Mesenchymal stem cell (in vitro differentiated cells and primary cell): ENCODE results near the gene GPR55.

ENCODE experiments used
- DNase-seq: peaks from one replicate; pipeline ENCODE4 v3.0.0-alpha.2; 2013
- H2AFZ ChIP-seq: one replicate; pipeline ENCODE4 v1.6.1; 2013; ENCODE audit warnings: low read depth, mild to moderate bottlenecking, control low read depth, inconsistent platforms, low read length, moderate library complexity
- H2AK5ac ChIP-seq: 2 replicates; pipeline ENCODE4 v1.6.1; 2013; ENCODE audit warnings: low read length, moderate library complexity, mild to moderate bottlenecking, inconsistent platforms; ENCODE audit not compliant: severe bottlenecking
- H2BK120ac ChIP-seq: one replicate; pipeline ENCODE4 v1.6.1; 2013; ENCODE audit warnings: low read depth, mild to moderate bottlenecking, inconsistent platforms, low read length, moderate library complexity
- H2BK12ac ChIP-seq, 2 experiments: one replicate each; pipeline ENCODE4 v1.6.1; 2013; ENCODE audit warnings: inconsistent platforms in 2 of 2, low read length in 2 of 2, mild to moderate bottlenecking in 2 of 2, moderate library complexity in 2 of 2, control low read depth in 1 of 2
- H2BK15ac ChIP-seq: one replicate; pipeline ENCODE4 v1.6.1; 2013; ENCODE audit warnings: mild to moderate bottlenecking, low read depth, inconsistent platforms; ENCODE audit not compliant: poor library complexity, severe bottlenecking
- H2BK5ac ChIP-seq: 2 replicates; pipeline ENCODE4 v1.6.1; 2013; ENCODE audit warnings: low read depth, mild to moderate bottlenecking, low read length, control low read depth, inconsistent platforms; ENCODE audit not compliant: poor library complexity, severe bottlenecking
- H3K14ac ChIP-seq, 2 experiments: one replicate each; pipeline ENCODE4 v1.6.1; 2013; ENCODE audit warnings: inconsistent platforms in 2 of 2, low read length in 2 of 2, control low read depth in 1 of 2, mild to moderate bottlenecking in 1 of 2, moderate library complexity in 1 of 2
- H3K18ac ChIP-seq, 2 experiments: one replicate each; pipeline ENCODE4 v1.6.1; 2013; ENCODE audit warnings: inconsistent platforms in 2 of 2, low read length in 2 of 2, control low read depth in 1 of 2, low read depth in 1 of 2, mild to moderate bottlenecking in 1 of 2
- H3K23ac ChIP-seq, 2 experiments: one replicate each; pipeline ENCODE4 v1.6.1; 2013; ENCODE audit warnings: inconsistent platforms in 2 of 2, low read length in 2 of 2, mild to moderate bottlenecking in 2 of 2, moderate library complexity in 2 of 2, control low read depth in 1 of 2
- H3K27ac ChIP-seq: 2 replicates; pipeline ENCODE4 v1.5.1; 2013; ENCODE audit warnings: mild to moderate bottlenecking, moderate library complexity, low read length, control low read depth, inconsistent platforms; ENCODE audit not compliant: poor library complexity, severe bottlenecking
- H3K27me3 ChIP-seq, 2 experiments: 2 replicates each; pipeline versions ENCODE4 v1.6.1 to v1.7.0; 2013; ENCODE audit warnings: low read length in 2 of 2, mild to moderate bottlenecking in 2 of 2, moderate library complexity in 2 of 2, control low read depth in 1 of 2, inconsistent platforms in 1 of 2; ENCODE audit not compliant: control insufficient read depth in 1 of 2, insufficient read depth in 1 of 2
- H3K36me3 ChIP-seq, 2 experiments: 2 replicates each; pipeline versions ENCODE4 v1.6.1 to v1.7.0; 2013; ENCODE audit warnings: low read length in 2 of 2, control low read depth in 1 of 2, inconsistent platforms in 1 of 2, low read depth in 1 of 2, mild to moderate bottlenecking in 1 of 2; ENCODE audit not compliant: insufficient read depth in 2 of 2, control insufficient read depth in 1 of 2
- H3K4ac ChIP-seq, 2 experiments: one replicate each; pipeline ENCODE4 v1.6.1; 2013; ENCODE audit warnings: inconsistent platforms in 2 of 2, low read length in 2 of 2, mild to moderate bottlenecking in 2 of 2, moderate library complexity in 2 of 2, control low read depth in 1 of 2, low read depth in 1 of 2
- H3K4me1 ChIP-seq: 2 replicates; pipeline ENCODE4 v1.6.1; 2013; ENCODE audit warnings: low read depth, low read length, control low read depth; ENCODE audit not compliant: control insufficient read depth, insufficient read depth
- H3K4me2 ChIP-seq: 2 replicates; pipeline ENCODE4 v1.6.1; 2013; ENCODE audit warnings: low read length, mild to moderate bottlenecking, inconsistent platforms; ENCODE audit not compliant: poor library complexity, severe bottlenecking
- H3K4me3 ChIP-seq, 2 experiments: 2 replicates each; pipeline versions ENCODE4 v1.5.1 to v1.7.0; 2013; ENCODE audit warnings: low read length in 2 of 2, mild to moderate bottlenecking in 2 of 2, control low read depth in 1 of 2, low read depth in 1 of 2; ENCODE audit not compliant: insufficient read depth in 1 of 2
- H3K79me1 ChIP-seq: replicated peaks from 2 replicates; pipeline ENCODE4 v1.6.1; 2013; ENCODE audit warnings: mild to moderate bottlenecking, control low read depth, low read length, inconsistent platforms; ENCODE audit not compliant: poor library complexity, severe bottlenecking
- H3K9ac ChIP-seq: 2 replicates; pipeline ENCODE4 v1.7.0; 2013; ENCODE audit warnings: mild to moderate bottlenecking, low read length, moderate library complexity
- H3K9me3 ChIP-seq: 2 replicates; pipeline ENCODE4 v1.7.0; 2013; ENCODE audit warnings: mild to moderate bottlenecking, low read length; ENCODE audit not compliant: control insufficient read depth
- H4K8ac ChIP-seq: one replicate; pipeline ENCODE4 v1.6.1; 2013; ENCODE audit warnings: inconsistent platforms, mild to moderate bottlenecking, low read length, moderate library complexity
- H4K91ac ChIP-seq: one replicate; pipeline ENCODE4 v1.6.1; 2013; ENCODE audit warnings: mild to moderate bottlenecking, low read length, inconsistent platforms
- WGBS: methylation state at CpG from one replicate; pipeline ENCODE4 v1.1.7; 2013; ENCODE audit warnings: mixed read lengths; 5-methylcytosine and 5-hydroxymethylcytosine counted together

GPR55 gene

DNA sequence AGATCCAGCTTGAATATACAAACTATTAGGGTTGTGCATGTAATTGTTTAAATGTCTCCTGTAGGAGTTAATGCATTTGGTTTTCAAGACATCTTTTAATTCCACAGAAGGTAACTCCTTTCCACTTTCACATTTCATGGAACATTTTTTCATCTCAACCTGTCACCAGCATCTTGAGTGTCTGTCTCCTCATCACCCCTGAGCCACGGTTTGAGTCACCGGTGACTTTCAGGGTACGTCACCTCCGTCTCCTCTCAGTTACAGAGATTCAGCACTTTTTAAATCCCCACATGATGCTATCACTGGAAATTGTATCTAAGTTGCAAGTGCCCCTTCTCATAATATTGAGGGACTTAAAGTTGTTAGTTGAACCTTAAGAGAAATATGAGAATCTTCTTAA is 25.3 kb downstream of the GPR55 start:
- no peaks in the 10 kb centered on the region for H3K9me3 ChIP-seq
- 95% methylated on average over 4 of the region's 4 CpGs for WGBS
- peaks cover 60 to 84% of the 10 kb centered on the region in 2 experiments for H3K27me3 ChIP-seq
- H2BK12ac ChIP-seq: no peak overlapping the region
- H3K14ac ChIP-seq: no peak overlapping the region
- no peak for DNase-seq
- no peak overlapping the region for H2AFZ ChIP-seq
- no peak overlapping the region for H2BK5ac ChIP-seq
- H3K4me1 ChIP-seq: peaks cover 2% of the 10 kb centered on the region
- no peak overlapping the region for H2BK15ac ChIP-seq
- no peak overlapping the region for H3K27ac ChIP-seq
- no peak overlapping the region for H3K18ac ChIP-seq
- no peak overlapping the region for H3K9ac ChIP-seq
- H3K36me3 ChIP-seq: no peaks in the 10 kb centered on the region
- H3K4me3 ChIP-seq: no peak overlapping the region
- no peak overlapping the region for H4K91ac ChIP-seq
- no peak overlapping the region for H3K4me2 ChIP-seq
- H3K23ac ChIP-seq: no peak overlapping the region
- no peaks in the 10 kb centered on the region for H3K79me1 ChIP-seq
- no peak overlapping the region for H3K4ac ChIP-seq
- no peak overlapping the region for H4K8ac ChIP-seq
- H2BK120ac ChIP-seq: no peak overlapping the region
- no peak overlapping the region for H2AK5ac ChIP-seq

GRCh38 chr2:230899287-230899686 is 25.8 kb downstream of the GPR55 start:
- no peaks in the 10 kb centered on the region for H3K36me3 ChIP-seq
- H3K4me3 ChIP-seq: no peak overlapping the region
- H3K4me2 ChIP-seq: no peak overlapping the region
- no peak overlapping the region for H3K4ac ChIP-seq
- no peak overlapping the region for H3K9ac ChIP-seq
- H3K27ac ChIP-seq: no peak overlapping the region
- H4K8ac ChIP-seq: no peak overlapping the region
- H3K9me3 ChIP-seq: no peaks in the 10 kb centered on the region
- DNase-seq: no peak
- no peak overlapping the region for H4K91ac ChIP-seq
- peaks cover 60 to 89% of the 10 kb centered on the region in 2 experiments for H3K27me3 ChIP-seq
- no peak overlapping the region for H2AFZ ChIP-seq
- no peak overlapping the region for H2BK120ac ChIP-seq
- no peak overlapping the region for H3K14ac ChIP-seq
- 35% methylated on average over 5 of the region's 5 CpGs for whole genome bisulfite sequencing
- no peaks in the 10 kb centered on the region for H3K79me1 ChIP-seq
- H3K23ac ChIP-seq: no peak overlapping the region
- H3K4me1 ChIP-seq: peaks cover 5% of the 10 kb centered on the region
- no peak overlapping the region for H3K18ac ChIP-seq
- no peak overlapping the region for H2BK5ac ChIP-seq
- no peak overlapping the region for H2BK15ac ChIP-seq
- no peak overlapping the region for H2AK5ac ChIP-seq
- H2BK12ac ChIP-seq: no peak overlapping the region

- Histone ChIP-seq H2AFZ (no peak overlapping the region), H3K27ac (no peak overlapping the region), H2BK12ac (no peak overlapping the region), H3K18ac (no peak overlapping the region), H3K4me1 (peaks cover 5% of the 10 kb centered on the region), H2BK15ac (no peak overlapping the region), H2AK5ac (no peak overlapping the region), H3K4me3 (no peak overlapping the region), H4K8ac (no peak overlapping the region), H3K27me3 (peaks cover 64 to 94% of the 10 kb centered on the region in 2 experiments), H3K9ac (no peak overlapping the region), H3K23ac (no peak overlapping the region), H3K79me1 (no peaks in the 10 kb centered on the region), H3K9me3 (no peaks in the 10 kb centered on the region), H3K36me3 (no peaks in the 10 kb centered on the region), H3K4ac (no peak overlapping the region), H2BK5ac (no peak overlapping the region), H3K14ac (no peak overlapping the region), H3K4me2 (no peak overlapping the region), H4K91ac (no peak overlapping the region), H2BK120ac (no peak overlapping the region)
- no peak for DNase-seq
- 72% methylated on average over 7 of the region's 8 CpGs for WGBS
Observed at GRCh38 chr2:230898713-230899091, 26.3 kb downstream of the GPR55 start.

DNA sequence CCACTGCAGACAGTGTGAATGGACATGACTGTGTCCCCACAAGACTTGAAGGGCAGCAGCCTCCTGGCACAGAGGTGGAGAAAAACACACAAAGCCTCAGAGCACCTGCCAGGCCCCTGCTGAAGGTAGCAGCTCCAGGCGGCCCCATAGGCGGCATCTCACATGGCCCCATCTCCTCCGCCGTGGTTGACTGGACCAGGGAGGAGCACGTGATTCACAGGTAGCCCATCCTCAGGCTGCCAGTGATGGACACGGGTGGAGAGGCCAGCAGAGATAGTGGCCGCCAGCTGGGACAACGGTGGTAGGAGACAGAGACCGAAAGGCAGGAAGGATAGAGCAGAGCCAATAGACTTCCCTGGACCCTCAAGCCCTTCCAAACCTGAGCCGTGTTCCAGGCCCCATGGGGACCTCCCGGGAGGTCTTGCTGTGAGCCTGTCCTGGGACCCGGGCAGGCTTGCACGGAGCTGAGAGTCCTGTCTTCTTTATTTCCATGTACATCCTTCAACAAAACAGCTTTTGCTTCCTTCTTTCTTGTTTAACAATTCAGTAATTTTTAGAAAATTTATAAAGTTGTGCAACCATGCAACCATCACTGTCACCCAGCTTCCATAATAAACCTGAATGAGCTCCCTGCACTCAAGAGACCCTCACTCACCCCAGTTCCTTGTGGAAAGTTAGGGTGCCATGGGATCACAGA is 26.9 kb downstream of the GPR55 start:
- Histone ChIP-seq H3K4me2 (no peak overlapping the region), H3K4me3 (no peak overlapping the region), H3K9ac (no peak overlapping the region), H4K8ac (no peak overlapping the region), H2BK12ac (no peak overlapping the region), H2BK15ac (no peak overlapping the region), H3K27me3 (peaks cover 64 to 91% of the 10 kb centered on the region in 2 experiments), H3K79me1 (no peaks in the 10 kb centered on the region), H2AFZ (no peak overlapping the region), H3K4ac (no peak overlapping the region), H3K9me3 (no peaks in the 10 kb centered on the region), H3K36me3 (no peaks in the 10 kb centered on the region), H2AK5ac (no peak overlapping the region), H3K23ac (no peak overlapping the region), H3K18ac (no peak overlapping the region), H2BK120ac (no peak overlapping the region), H3K4me1 (peaks cover 5% of the 10 kb centered on the region), H2BK5ac (no peak overlapping the region), H3K14ac (no peak overlapping the region), H3K27ac (no peak overlapping the region), H4K91ac (no peak overlapping the region)
- 86% methylated on average over 13 of the region's 13 CpGs for WGBS
- no peak for DNase-seq
